Measurements from ENCODE around the gene RIMBP2.

RIMBP2 gene

GRCh38 chr12:130504840-130505175 is 211.3 kb downstream of the RIMBP2 start:
- no peaks in the 10 kb centered on the region for H3K36me3 ChIP-seq (ENCODE audit: control insufficient read depth in 4 of 4, insufficient read depth in 4 of 4, low read length in 3 of 4)
- H3K4me1 ChIP-seq (ENCODE audit: control extremely low read depth in 1 of 4, control insufficient read depth in 4 of 4, insufficient read depth in 4 of 4, low read length in 3 of 4) = no peaks in the 10 kb centered on the region
- no peaks in the 10 kb centered on the region for H3K9me3 ChIP-seq (ENCODE audit: control extremely low read depth in 1 of 5, control insufficient read depth in 4 of 5, insufficient read depth in 2 of 5, low read depth in 1 of 5, low read length in 4 of 5)
- ChIA-PET CTCF (no interaction called here), POLR2A (no interaction called here)
- no peak for DNase-seq
- peaks cover 0 to 4% (median 0%) of the 10 kb centered on the region in 5 experiments for H3K27me3 ChIP-seq (replicated peaks in 2 of 5; ENCODE audit: control insufficient read depth in 4 of 5, insufficient read depth in 5 of 5, low read length in 4 of 5)
- H3K27ac ChIP-seq (ENCODE audit: insufficient read depth in 1 of 2, low read depth in 1 of 2, low read length in 2 of 2, poor library complexity in 1 of 2, severe bottlenecking in 2 of 2) = no peak overlapping the region
- 94% methylated on average over 5 of the region's 5 CpGs for WGBS (ENCODE audit: insufficient coverage)
- H3K4me3 ChIP-seq (ENCODE audit: control insufficient read depth in 1 of 7, extremely low read depth in 1 of 7, insufficient read depth in 4 of 7, low read depth in 2 of 7, low read length in 6 of 7) = no peak overlapping the region

DNA sequence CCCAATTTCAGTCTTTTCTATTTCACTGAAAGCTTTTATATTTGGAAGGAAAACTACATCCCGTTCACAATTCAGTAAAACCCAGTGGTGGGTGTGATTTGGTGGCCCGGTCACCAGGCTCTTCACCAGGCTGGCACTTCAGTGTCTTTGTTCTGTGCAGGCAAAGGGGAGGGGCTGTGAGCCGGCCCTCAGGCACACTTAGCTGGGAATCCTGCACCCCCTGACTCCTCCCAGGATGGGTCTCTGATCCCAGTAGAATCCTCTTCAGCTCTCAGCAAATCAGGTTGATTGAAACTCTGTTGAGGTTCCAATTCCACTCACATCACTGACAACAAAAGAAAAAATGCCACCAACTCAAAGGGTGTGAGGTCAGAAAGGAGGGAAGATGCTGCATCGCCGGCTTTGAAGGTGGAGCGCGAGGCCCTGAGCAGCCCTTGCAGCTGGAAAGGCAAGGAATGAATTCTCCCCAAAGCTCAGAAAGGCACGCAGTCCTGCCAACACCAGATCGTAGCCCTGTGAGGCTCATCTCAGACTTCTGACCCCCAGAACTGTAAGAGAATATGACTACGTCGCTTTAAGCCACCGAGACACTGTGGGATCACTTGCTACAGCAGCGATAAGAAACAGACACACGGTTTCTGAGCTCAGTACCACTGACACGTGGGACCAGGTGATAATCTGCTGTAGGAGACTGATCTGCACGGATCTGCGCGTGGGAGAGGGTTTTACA is 211.8 kb downstream of the RIMBP2 start:
- Histone ChIP-seq H3K4me3 (ENCODE audit: control insufficient read depth in 1 of 7, extremely low read depth in 1 of 7, insufficient read depth in 4 of 7, low read depth in 2 of 7, low read length in 6 of 7) (no peak overlapping the region), H3K4me1 (ENCODE audit: control extremely low read depth in 1 of 4, control insufficient read depth in 4 of 4, insufficient read depth in 4 of 4, low read length in 3 of 4) (no peaks in the 10 kb centered on the region), H3K36me3 (ENCODE audit: control insufficient read depth in 4 of 4, insufficient read depth in 4 of 4, low read length in 3 of 4) (no peaks in the 10 kb centered on the region), H3K27ac (ENCODE audit: insufficient read depth in 1 of 2, low read depth in 1 of 2, low read length in 2 of 2, poor library complexity in 1 of 2, severe bottlenecking in 2 of 2) (no peak overlapping the region), H3K9me3 (ENCODE audit: control extremely low read depth in 1 of 5, control insufficient read depth in 4 of 5, insufficient read depth in 2 of 5, low read depth in 1 of 5, low read length in 4 of 5) (no peaks in the 10 kb centered on the region), H3K27me3 (replicated peaks in 2 of 5; ENCODE audit: control insufficient read depth in 4 of 5, insufficient read depth in 5 of 5, low read length in 4 of 5) (peaks cover 0 to 4% (median 0%) of the 10 kb centered on the region in 5 experiments)
- DNase-seq = no peak
- ChIA-PET POLR2A (no interaction called here), CTCF (no interaction called here)
- 89% methylated on average over 17 of the region's 18 CpGs for WGBS (ENCODE audit: insufficient coverage)

DNA sequence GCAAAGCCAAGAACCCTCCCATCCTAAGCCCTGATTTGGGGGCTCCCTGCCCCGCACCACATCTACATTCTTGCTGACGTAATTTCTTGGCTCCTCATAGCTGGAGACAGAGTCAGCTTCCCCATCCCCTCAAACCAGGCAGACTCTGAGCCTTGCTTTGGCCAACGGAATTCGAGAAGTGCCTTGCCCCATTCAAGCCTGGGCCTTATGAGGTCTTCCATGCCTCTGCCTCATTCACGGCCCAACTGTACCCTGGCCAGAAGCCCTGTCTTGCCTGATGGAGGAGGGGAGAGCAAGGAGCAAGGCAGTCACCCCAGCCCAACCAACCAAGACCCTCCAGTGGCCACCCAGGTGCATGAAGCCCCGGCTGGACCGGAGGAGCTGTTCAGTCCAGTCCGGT is 214.3 kb downstream of the RIMBP2 start:
- no peaks in the 10 kb centered on the region for H3K9me3 ChIP-seq (ENCODE audit: control extremely low read depth in 1 of 5, control insufficient read depth in 4 of 5, insufficient read depth in 2 of 5, low read depth in 1 of 5, low read length in 4 of 5)
- H3K4me3 ChIP-seq (ENCODE audit: control insufficient read depth in 1 of 7, extremely low read depth in 1 of 7, insufficient read depth in 4 of 7, low read depth in 2 of 7, low read length in 6 of 7) = no peak overlapping the region
- H3K36me3 ChIP-seq (ENCODE audit: control insufficient read depth in 4 of 4, insufficient read depth in 4 of 4, low read length in 3 of 4) = no peaks in the 10 kb centered on the region
- H3K4me1 ChIP-seq (ENCODE audit: control extremely low read depth in 1 of 4, control insufficient read depth in 4 of 4, insufficient read depth in 4 of 4, low read length in 3 of 4) = no peaks in the 10 kb centered on the region
- no peak overlapping the region for H3K27ac ChIP-seq (ENCODE audit: insufficient read depth in 1 of 2, low read depth in 1 of 2, low read length in 2 of 2, poor library complexity in 1 of 2, severe bottlenecking in 2 of 2)
- peaks cover 0 to 4% (median 0%) of the 10 kb centered on the region in 5 experiments for H3K27me3 ChIP-seq (replicated peaks in 2 of 5; ENCODE audit: control insufficient read depth in 4 of 5, insufficient read depth in 5 of 5, low read length in 4 of 5)
- CTCF ChIA-PET = no interaction called here
- DNase-seq = no peak
- WGBS (ENCODE audit: insufficient coverage) = 90% methylated on average over 8 of the region's 8 CpGs
- POLR2A ChIA-PET = no interaction called here

GRCh38 chr12:130500835-130501330 is 215.2 kb downstream of the RIMBP2 start:
- 90% methylated on average over 14 of the region's 16 CpGs for WGBS (ENCODE audit: insufficient coverage)
- Histone ChIP-seq H3K27me3 (replicated peaks in 2 of 5; ENCODE audit: control insufficient read depth in 4 of 5, insufficient read depth in 5 of 5, low read length in 4 of 5) (peaks cover 0 to 4% (median 0%) of the 10 kb centered on the region in 5 experiments), H3K27ac (ENCODE audit: insufficient read depth in 1 of 2, low read depth in 1 of 2, low read length in 2 of 2, poor library complexity in 1 of 2, severe bottlenecking in 2 of 2) (no peak overlapping the region), H3K9me3 (ENCODE audit: control extremely low read depth in 1 of 5, control insufficient read depth in 4 of 5, insufficient read depth in 2 of 5, low read depth in 1 of 5, low read length in 4 of 5) (no peaks in the 10 kb centered on the region), H3K4me3 (ENCODE audit: control insufficient read depth in 1 of 7, extremely low read depth in 1 of 7, insufficient read depth in 4 of 7, low read depth in 2 of 7, low read length in 6 of 7) (no peak overlapping the region), H3K36me3 (ENCODE audit: control insufficient read depth in 4 of 4, insufficient read depth in 4 of 4, low read length in 3 of 4) (no peaks in the 10 kb centered on the region), H3K4me1 (ENCODE audit: control extremely low read depth in 1 of 4, control insufficient read depth in 4 of 4, insufficient read depth in 4 of 4, low read length in 3 of 4) (no peaks in the 10 kb centered on the region)
- no peak for DNase-seq
- POLR2A ChIA-PET = no interaction called here
- CTCF ChIA-PET = no interaction called here

GRCh38 chr12:130499474-130499873 is 216.6 kb downstream of the RIMBP2 start:
- Histone ChIP-seq H3K27me3 (replicated peaks in 2 of 5; ENCODE audit: control insufficient read depth in 4 of 5, insufficient read depth in 5 of 5, low read length in 4 of 5) (peaks cover 0 to 2% (median 0%) of the 10 kb centered on the region in 5 experiments), H3K27ac (ENCODE audit: insufficient read depth in 1 of 2, low read depth in 1 of 2, low read length in 2 of 2, poor library complexity in 1 of 2, severe bottlenecking in 2 of 2) (no peak overlapping the region), H3K36me3 (ENCODE audit: control insufficient read depth in 4 of 4, insufficient read depth in 4 of 4, low read length in 3 of 4) (no peaks in the 10 kb centered on the region), H3K4me3 (ENCODE audit: control insufficient read depth in 1 of 7, extremely low read depth in 1 of 7, insufficient read depth in 4 of 7, low read depth in 2 of 7, low read length in 6 of 7) (no peak overlapping the region), H3K4me1 (ENCODE audit: control extremely low read depth in 1 of 4, control insufficient read depth in 4 of 4, insufficient read depth in 4 of 4, low read length in 3 of 4) (no peaks in the 10 kb centered on the region), H3K9me3 (ENCODE audit: control extremely low read depth in 1 of 5, control insufficient read depth in 4 of 5, insufficient read depth in 2 of 5, low read depth in 1 of 5, low read length in 4 of 5) (no peaks in the 10 kb centered on the region)
- POLR2A ChIA-PET = no interaction called here
- WGBS (ENCODE audit: insufficient coverage) = 92% methylated on average over 3 of the region's 4 CpGs
- no peak for DNase-seq
- CTCF ChIA-PET = no interaction called here

GRCh38 chr12:130498589-130499385 is 217.3 kb downstream of the RIMBP2 start:
- Histone ChIP-seq H3K9me3 (ENCODE audit: control extremely low read depth in 1 of 5, control insufficient read depth in 4 of 5, insufficient read depth in 2 of 5, low read depth in 1 of 5, low read length in 4 of 5) (no peaks in the 10 kb centered on the region), H3K4me3 (ENCODE audit: control insufficient read depth in 1 of 7, extremely low read depth in 1 of 7, insufficient read depth in 4 of 7, low read depth in 2 of 7, low read length in 6 of 7) (no peak overlapping the region), H3K36me3 (ENCODE audit: control insufficient read depth in 4 of 4, insufficient read depth in 4 of 4, low read length in 3 of 4) (no peaks in the 10 kb centered on the region), H3K27me3 (replicated peaks in 2 of 5; ENCODE audit: control insufficient read depth in 4 of 5, insufficient read depth in 5 of 5, low read length in 4 of 5) (peaks cover 0 to 2% (median 0%) of the 10 kb centered on the region in 5 experiments), H3K27ac (ENCODE audit: insufficient read depth in 1 of 2, low read depth in 1 of 2, low read length in 2 of 2, poor library complexity in 1 of 2, severe bottlenecking in 2 of 2) (no peak overlapping the region), H3K4me1 (ENCODE audit: control extremely low read depth in 1 of 4, control insufficient read depth in 4 of 4, insufficient read depth in 4 of 4, low read length in 3 of 4) (no peaks in the 10 kb centered on the region)
- ChIA-PET POLR2A (no interaction called here), CTCF (no interaction called here)
- 90% methylated on average over 6 of the region's 7 CpGs for WGBS (ENCODE audit: insufficient coverage)
- DNase-seq = no peak

GRCh38 chr12:130497991-130498390 is 218.1 kb downstream of the RIMBP2 start:
- ChIA-PET POLR2A (interaction anchor here (0.6 kb wide), 1 partner anchor 28 kb away, joined by 5 read pairs; no protein-coding TSS in a partner anchor), CTCF (no interaction called here)
- Histone ChIP-seq H3K4me1 (ENCODE audit: control extremely low read depth in 1 of 4, control insufficient read depth in 4 of 4, insufficient read depth in 4 of 4, low read length in 3 of 4) (no peaks in the 10 kb centered on the region), H3K4me3 (ENCODE audit: control insufficient read depth in 1 of 7, extremely low read depth in 1 of 7, insufficient read depth in 4 of 7, low read depth in 2 of 7, low read length in 6 of 7) (no peak overlapping the region), H3K36me3 (ENCODE audit: control insufficient read depth in 4 of 4, insufficient read depth in 4 of 4, low read length in 3 of 4) (no peaks in the 10 kb centered on the region), H3K27me3 (replicated peaks in 2 of 5; ENCODE audit: control insufficient read depth in 4 of 5, insufficient read depth in 5 of 5, low read length in 4 of 5) (peaks cover 0 to 2% (median 0%) of the 10 kb centered on the region in 5 experiments), H3K9me3 (ENCODE audit: control extremely low read depth in 1 of 5, control insufficient read depth in 4 of 5, insufficient read depth in 2 of 5, low read depth in 1 of 5, low read length in 4 of 5) (no peaks in the 10 kb centered on the region), H3K27ac (ENCODE audit: insufficient read depth in 1 of 2, low read depth in 1 of 2, low read length in 2 of 2, poor library complexity in 1 of 2, severe bottlenecking in 2 of 2) (no peak overlapping the region)
- WGBS (ENCODE audit: insufficient coverage) = 83% methylated on average over 7 of the region's 10 CpGs
- DNase-seq = no peak
